NB4 (cell line): ENCODE results near the gene CAMK2A.

Experiments used
- MYC ChIP-seq: IDR thresholded peaks from 2 replicates; pipeline ENCODE4 v1.6.1; 2011; ENCODE audit warnings: low read depth, low read length
- POLR2A ChIP-seq: IDR thresholded peaks from 2 replicates; pipeline ENCODE4 v1.6.1; 2011; ENCODE audit warnings: mild to moderate bottlenecking; ENCODE audit not compliant: insufficient read length; ENCODE audit errors: extremely low read depth
- TF ChIP-seq, protein P1 (sequence below): IDR thresholded peaks from one replicate; pipeline ENCODE4 v1.5.1; 2012; ENCODE audit warnings: low read depth, low read length
- TF ChIP-seq, protein P2 (sequence below): IDR thresholded peaks from 2 replicates; pipeline ENCODE4 v1.6.1; 2011; ENCODE audit warnings: low read depth, low read length

GRCh38 chr5:150279330-150280020 is 10.1 kb downstream of the CAMK2A start:
- TF ChIP-seq, protein P1, sequence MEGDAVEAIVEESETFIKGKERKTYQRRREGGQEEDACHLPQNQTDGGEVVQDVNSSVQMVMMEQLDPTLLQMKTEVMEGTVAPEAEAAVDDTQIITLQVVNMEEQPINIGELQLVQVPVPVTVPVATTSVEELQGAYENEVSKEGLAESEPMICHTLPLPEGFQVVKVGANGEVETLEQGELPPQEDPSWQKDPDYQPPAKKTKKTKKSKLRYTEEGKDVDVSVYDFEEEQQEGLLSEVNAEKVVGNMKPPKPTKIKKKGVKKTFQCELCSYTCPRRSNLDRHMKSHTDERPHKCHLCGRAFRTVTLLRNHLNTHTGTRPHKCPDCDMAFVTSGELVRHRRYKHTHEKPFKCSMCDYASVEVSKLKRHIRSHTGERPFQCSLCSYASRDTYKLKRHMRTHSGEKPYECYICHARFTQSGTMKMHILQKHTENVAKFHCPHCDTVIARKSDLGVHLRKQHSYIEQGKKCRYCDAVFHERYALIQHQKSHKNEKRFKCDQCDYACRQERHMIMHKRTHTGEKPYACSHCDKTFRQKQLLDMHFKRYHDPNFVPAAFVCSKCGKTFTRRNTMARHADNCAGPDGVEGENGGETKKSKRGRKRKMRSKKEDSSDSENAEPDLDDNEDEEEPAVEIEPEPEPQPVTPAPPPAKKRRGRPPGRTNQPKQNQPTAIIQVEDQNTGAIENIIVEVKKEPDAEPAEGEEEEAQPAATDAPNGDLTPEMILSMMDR, result no peak
- TF ChIP-seq POLR2A (no peak), MYC (no peak)
- TF ChIP-seq, protein P2, sequence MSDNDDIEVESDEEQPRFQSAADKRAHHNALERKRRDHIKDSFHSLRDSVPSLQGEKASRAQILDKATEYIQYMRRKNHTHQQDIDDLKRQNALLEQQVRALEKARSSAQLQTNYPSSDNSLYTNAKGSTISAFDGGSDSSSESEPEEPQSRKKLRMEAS, result no peak
